Fibroblast of mammary gland (primary cell): ENCODE measurements around the gene CNTFR.

Source experiments
- DNase-seq: peaks from one replicate; pipeline ENCODE4 v3.0.0-alpha.2; 2010; ENCODE audit warnings: low read depth
- H3K4me3 ChIP-seq: 2 replicates; pipeline ENCODE4 v1.5.1; 2011; ENCODE audit warnings: low read depth, mild to moderate bottlenecking, low read length, moderate library complexity; ENCODE audit not compliant: control insufficient read depth
- CTCF ChIP-seq: conservative IDR thresholded peaks from 2 replicates; pipeline ENCODE4 v1.5.1; 2011; ENCODE audit warnings: low read depth, low read length, inconsistent platforms; ENCODE audit not compliant: control insufficient read depth, insufficient read depth

Gene CNTFR

GRCh38 chr9:34627716-34628655 lies 38.5 kb upstream of the CNTFR start:
- no peak for TF ChIP-seq CTCF
- DNase-seq, result no peak
- H3K4me3 ChIP-seq, result no peak overlapping the region

- no peak for DNase-seq
- TF ChIP-seq CTCF, result no peak
- no peak overlapping the region for H3K4me3 ChIP-seq
These were observed 35.6 kb upstream of the CNTFR start for GRCh38 chr9:34625186-34625486.

GRCh38 chr9:34624475-34625185 lies 35.1 kb upstream of the CNTFR start:
- no peak for DNase-seq
- no peak for TF ChIP-seq CTCF
- no peak overlapping the region for H3K4me3 ChIP-seq

- no peak for DNase-seq
- H3K4me3 ChIP-seq, result no peak overlapping the region
- TF ChIP-seq CTCF, result no peak
These were observed 34.1 kb upstream of the CNTFR start for GRCh38 chr9:34623374-34624235.

- DNase-seq, result peak; percentile 94
- H3K4me3 ChIP-seq, result peak within 1 kb of the TSS; percentile 97
These were observed 30.8 kb upstream of the CNTFR start, which contains the start of gene DCTN3 for GRCh38 chr9:34620061-34620994. Gene DCTN3 (minus strand): TSS chr9:34620495. CDS start chr9:34620464, 31 bp downstream.

More at GRCh38 chr9:34620061-34620994, 30.8 kb upstream of the CNTFR start, which contains the start of gene DCTN3:
- no peak for TF ChIP-seq CTCF
